Stimulated activated CD8-positive, alpha-beta memory T cell treated with anti-CD3 and anti-CD28 coated beads, Interleukin-15, amount 100 ng/mL, for 24 hours (primary cell): ENCODE data around the gene FARP1.
"Not testable (repeated sequence)": the region's sequence is repeated elsewhere in the genome, so short reads cannot be mapped to it uniquely, and the experiment has no call there.

Experiments
- DNase-seq: peaks from one replicate; pipeline ENCODE4 v3.0.0-alpha.2; 2020; ENCODE audit warnings: low read depth

FARP1 gene

GRCh38 chr13:98260357-98261164 is 117.7 kb downstream of the FARP1 start:
- no peak for DNase-seq

GRCh38 chr13:98261165-98261702 is 118.3 kb downstream of the FARP1 start:
- DNase-seq: no peak

GRCh38 chr13:98262292-98262691 is 119.4 kb downstream of the FARP1 start:
- no peak for DNase-seq

DNA sequence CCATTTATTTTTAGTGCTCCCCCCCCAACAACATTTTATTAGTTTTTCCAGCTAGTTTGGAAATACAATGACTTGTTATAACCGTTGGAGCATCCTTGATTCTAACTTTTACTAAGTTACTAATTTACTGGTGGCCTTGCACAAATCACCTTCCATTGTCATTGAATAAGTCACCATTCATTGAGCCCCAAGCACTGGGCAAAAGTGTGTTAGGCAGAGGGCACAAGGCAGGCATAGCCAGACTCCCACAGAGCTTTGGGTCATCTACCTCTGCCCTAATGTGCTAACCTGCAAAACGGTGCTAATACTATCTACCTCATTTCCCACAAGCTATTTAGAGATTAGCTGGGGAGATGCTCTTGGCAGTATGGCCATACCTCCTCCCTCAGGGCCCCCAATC is 120.9 kb downstream of the FARP1 start:
- DNase-seq: no peak

DNA sequence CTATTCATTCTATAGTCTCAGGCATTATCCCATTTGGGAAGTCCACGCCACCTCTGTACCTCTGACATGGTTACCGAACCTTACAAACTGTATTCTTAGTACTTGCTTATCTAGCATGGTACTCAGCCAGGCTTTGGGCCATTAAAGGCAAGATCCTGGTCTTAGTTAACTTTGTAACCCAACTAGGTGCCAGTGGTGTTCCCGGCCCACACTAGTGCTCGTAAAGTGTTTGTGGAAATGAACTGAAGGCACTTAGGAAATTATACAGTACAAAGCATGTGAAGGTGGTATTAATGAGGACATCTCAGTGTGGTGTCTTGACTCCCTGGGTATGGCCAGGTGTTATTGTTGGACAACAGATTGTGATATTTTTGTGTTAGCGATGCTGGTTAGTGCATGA is 122.0 kb downstream of the FARP1 start:
- DNase-seq: no peak

- no peak for DNase-seq
These were observed 123.0 kb downstream of the FARP1 start for GRCh38 chr13:98265692-98266551.

GRCh38 chr13:98267080-98267912 is 124.4 kb downstream of the FARP1 start:
- DNase-seq: no peak

DNA sequence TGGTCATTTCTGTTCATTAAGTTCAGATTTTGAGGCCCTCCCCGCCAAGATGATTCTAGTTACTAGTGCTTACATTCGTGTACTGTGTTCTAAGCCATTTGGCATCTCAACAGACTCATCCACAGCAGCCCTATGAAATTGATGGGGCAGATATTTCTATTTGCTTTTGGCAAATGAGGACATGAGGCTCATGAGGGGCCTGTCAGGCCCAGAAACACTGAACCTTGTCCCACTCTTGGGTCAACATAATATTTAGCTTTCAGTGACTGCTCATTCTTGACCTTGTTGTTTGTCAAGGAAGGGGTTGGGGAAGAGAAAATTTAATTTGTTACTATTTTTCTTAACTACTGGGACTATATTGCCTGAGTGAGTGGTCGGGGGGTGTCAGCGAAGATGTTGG is 126.5 kb downstream of the FARP1 start:
- no peak for DNase-seq

DNA sequence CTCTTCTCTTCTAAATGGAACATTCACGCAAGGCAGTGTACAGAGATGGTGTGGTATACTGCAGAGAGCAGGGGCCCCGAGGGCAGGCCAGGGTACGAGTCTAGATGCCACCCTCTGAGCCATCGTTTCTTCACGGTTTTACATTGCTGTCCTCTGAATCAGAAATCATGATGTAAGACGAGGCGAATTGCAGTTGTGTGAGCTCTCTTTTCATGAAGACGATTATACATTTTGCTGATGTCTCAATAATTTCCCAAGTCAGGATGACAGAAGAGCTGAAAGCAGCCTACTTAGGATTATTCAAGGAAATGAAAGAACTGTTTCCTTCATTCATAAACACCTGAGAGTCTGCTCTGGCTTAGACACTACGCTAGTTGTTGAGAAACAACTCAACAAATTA is 127.9 kb downstream of the FARP1 start:
- no peak for DNase-seq

DNA sequence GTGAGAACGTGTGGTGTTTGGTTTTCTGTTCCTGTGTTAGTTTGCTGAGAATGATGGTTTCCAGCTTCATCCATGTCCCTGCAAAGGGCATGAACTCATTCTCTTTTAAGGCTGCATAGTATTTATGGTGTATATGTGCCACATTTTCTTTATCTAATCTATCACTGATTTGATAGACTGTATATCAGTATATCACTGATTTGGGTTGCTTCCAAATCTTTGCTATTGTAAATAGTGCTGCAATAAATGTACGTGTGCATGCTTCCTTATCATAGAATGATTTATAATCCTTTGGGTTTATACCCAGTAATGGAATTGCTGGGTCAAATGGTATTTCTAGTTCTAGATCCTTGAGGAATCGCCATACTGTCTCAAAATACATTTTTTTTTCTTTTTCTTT is 128.8 kb downstream of the FARP1 start:
- DNase-seq: not testable (repeated sequence)

- no peak for DNase-seq
These were observed 129.7 kb downstream of the FARP1 start for GRCh38 chr13:98272549-98272948.

DNA sequence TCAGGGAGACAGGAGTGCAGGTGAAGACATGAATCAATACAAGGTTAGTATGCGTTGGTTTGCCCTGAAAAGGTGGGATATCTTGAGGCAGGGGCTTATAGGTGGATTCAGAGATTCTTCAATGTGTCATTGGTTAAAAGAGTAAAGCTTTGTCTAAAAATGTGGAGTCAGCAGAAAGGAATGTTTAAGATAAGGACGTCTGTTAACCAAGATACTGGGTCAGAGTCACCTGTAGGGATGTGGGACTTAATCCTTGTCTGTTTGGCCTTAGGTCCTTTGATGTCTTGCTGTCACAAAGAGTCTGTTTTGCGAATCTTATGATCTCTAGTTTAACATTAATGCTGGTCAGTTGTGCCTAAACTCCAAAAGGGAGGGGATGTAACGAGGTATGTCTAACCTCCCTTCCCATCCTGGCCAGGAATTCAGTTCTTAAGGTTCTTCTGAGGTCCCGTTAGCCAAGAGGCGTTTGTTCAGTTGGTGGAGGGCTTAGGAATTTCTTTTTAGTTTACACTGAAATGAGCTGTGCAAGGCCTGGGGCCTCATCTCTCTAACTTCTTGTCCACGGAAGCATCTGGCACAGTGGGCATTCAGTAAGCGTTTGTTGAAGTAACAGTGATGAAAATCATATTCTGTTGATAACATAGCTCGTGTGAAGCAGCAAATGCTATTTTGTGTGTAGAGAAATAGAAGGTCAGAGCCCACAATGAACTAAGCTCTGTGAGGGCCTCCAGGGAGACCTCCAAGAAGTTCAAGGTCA is 130.4 kb downstream of the FARP1 start:
- DNase-seq: no peak

DNA sequence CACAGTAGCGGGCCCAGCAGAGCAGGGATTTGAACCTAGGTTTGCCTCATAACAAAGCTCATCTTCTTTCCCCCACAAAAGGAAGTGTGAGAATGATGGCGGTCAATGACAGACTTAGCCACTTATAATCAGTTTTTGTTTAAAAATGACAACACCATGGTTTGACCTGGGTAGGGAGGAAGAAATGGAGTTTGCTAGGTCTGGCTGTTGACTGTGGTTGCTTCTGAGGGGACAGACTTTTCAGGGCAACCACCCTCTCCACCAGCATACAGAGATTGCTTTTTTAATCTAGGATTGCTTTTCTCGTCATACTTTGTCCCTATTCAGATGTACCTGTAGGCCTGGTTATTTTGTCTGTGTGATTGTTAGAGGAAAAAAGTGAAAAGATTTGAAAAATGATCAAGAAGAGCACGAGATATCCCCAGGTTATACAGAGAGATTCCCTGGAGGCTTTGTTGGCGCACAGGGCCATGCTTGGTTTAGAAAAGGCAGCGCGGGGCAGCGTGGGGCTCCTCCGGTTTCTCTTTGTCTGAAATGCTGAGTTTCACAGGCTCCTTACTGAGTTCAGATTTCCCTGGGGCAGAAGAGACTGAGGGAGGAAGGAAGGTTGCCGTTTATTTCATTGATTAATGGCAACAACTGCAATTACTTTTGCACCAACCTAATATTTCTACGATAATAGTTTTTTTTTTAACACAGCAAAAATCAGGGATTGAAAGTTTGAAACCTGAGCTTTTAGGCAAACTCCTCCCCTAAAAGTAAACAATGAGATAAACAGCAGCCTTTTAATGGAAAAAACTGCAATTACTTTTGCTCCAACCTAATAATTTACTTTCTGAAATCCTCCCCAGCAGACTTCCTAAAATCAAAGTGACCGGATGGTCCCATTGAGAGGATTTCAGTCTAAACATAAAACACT is 131.2 kb downstream of the FARP1 start:
- no peak for DNase-seq

- DNase-seq: no peak
These were observed 132.1 kb downstream of the FARP1 start for GRCh38 chr13:98274921-98275487.

- no peak for DNase-seq
These were observed 132.8 kb downstream of the FARP1 start for GRCh38 chr13:98275681-98276171.

DNA sequence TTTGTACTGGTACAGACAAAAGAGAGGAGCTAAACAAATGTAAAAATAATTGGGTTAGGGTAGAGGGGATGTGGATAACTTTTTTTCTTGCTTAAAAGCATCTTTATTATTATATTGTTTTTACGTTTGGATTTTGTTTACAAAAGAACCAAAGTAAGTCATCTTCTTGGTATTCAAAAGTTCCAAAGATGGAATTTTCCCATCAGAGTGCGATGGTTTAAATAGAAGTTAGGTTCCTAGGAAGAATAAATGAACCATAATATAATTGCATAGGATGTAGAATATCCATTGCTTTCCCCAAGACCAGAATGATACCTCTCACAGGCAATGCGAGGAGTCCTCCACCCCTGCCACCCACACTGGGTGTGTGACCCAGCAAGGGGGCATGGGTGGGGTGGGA is 133.6 kb downstream of the FARP1 start:
- DNase-seq: no peak

GRCh38 chr13:98278068-98278724 is 135.3 kb downstream of the FARP1 start:
- no peak for DNase-seq

DNA sequence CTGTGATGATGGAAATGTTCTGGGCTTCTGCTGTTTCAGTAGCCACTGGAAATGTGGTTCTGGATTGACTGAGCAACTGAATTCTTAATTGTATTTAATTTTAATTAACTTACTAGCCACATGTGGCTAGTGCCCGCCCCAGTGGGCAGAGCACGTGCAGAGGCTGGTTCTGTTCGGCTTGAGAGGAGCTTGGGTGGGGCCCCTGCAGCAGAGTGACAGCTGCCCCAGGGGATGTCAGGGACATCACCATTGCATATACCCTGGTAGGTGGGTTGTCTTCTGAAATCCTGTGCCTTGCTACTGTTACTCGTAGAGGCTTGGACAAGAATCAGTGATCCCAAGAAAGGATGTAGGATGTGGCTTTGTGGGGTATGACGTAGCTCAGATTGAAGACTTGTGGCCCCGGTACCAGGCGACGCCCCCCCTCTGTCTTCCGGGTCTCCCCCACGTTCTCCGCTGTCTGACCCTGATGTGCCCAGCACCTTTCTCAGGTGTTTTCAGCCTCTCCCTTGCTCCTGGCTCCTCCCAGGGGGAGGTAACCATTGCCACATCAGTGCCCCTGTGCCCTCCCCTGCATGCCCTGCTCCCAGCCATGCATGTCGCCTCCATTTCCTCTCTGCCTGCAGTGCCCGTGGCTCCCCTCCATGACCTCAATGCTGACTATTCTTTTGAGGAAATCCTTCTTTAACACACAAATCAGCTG is 136.7 kb downstream of the FARP1 start:
- DNase-seq: no peak

GRCh38 chr13:98280176-98280510 is 137.2 kb downstream of the FARP1 start:
- no peak for DNase-seq
